Measurements from ENCODE around the gene ZNF335. TPM values are rescaled to one million over a fixed set of nuclear protein-coding genes. Genes with fewer than 3 reads are reported as not detected.

ZNF335 gene
- total and polyA plus RNA-seq, 2 of the 8 experiments (the other 6 are each of a cell fraction or from before 2014, with no cell fraction given) = 12.4 to 14.6 TPM

- no peak for TF ChIP-seq KDM5A (IDR thresholded peaks at IDR 0.05; ENCODE audit: low read length)
- peak; percentile 59 to 68; a peak in 2 of 3 replicates for TF ChIP-seq POLR2A (IDR thresholded peaks at IDR 0.05; ENCODE audit: control extremely low read depth in 1 of 2, low read depth in 2 of 2, low read length in 2 of 2)
- TF ChIP-seq CHD2 (IDR thresholded peaks at IDR 0.05; ENCODE audit: low read length) = peak; percentile 91
- TF ChIP-seq ATF3 (IDR thresholded peaks at IDR 0.05; ENCODE audit: insufficient read depth, low read depth, low read length) = peak; percentile 80; the same call in 1 of the 2 replicates
- TF ChIP-seq SIRT6 (IDR thresholded peaks at IDR 0.05; ENCODE audit: low read length) = no peak
- peak; percentile 85 for TF ChIP-seq TBP (IDR thresholded peaks at IDR 0.05; ENCODE audit: low read depth, low read length)
- peak; percentile 12; the same call in 1 of the 2 replicates for TF ChIP-seq SP1 (IDR thresholded peaks at IDR 0.05; ENCODE audit: low read depth, low read length)
- peak; percentile 24 for TF ChIP-seq KDM4A (IDR thresholded peaks at IDR 0.05; ENCODE audit: low read depth, low read length, severe bottlenecking)
- no peak for TF ChIP-seq ZNF274 (IDR thresholded peaks at IDR 0.05; ENCODE audit: borderline replicate concordance, extremely low read depth, low read length)
- no peak for TF ChIP-seq RBBP5 (IDR thresholded peaks at IDR 0.05; ENCODE audit: borderline replicate concordance, low read depth, low read length)
- no peak for TF ChIP-seq ATF2 (IDR thresholded peaks at IDR 0.05; ENCODE audit: low read length)
- TF ChIP-seq TAF1 (IDR thresholded peaks at IDR 0.05; ENCODE audit: low read depth, low read length) = peak; percentile 88
- no peak for TF ChIP-seq SP4 (IDR thresholded peaks at IDR 0.05; ENCODE audit: low read length)
- peak; percentile 80; the same call in 1 of the 2 replicates for TF ChIP-seq JUND (IDR thresholded peaks at IDR 0.05; ENCODE audit: low read length)
Observed at GRCh38 chr20:45910670-45911485, 61.1 kb downstream of the ZNF335 start (continued).

Measured in H1 (cell line).